DOHH2 (cell line): Measurements from ENCODE around the gene AGPAT1.
A peak's percentile ranks its signal among the peaks of the same experiment; 100 is the strongest.

Experiments
- H3F3A ChIP-seq: fragments of 200-600 bp; sonication (generic), shearing (Covaris generic); 2 replicates; pipeline ENCODE4 v1.6.0; 2016; ENCODE audit warnings: antibody characterized with exemption, mild to moderate bottlenecking; ENCODE audit not compliant: control insufficient read depth, insufficient read depth
- H3K27ac ChIP-seq: fragments of 200-600 bp; sonication (generic); 2 replicates; pipeline ENCODE4 v1.5.1; 2014; ENCODE audit warnings: low read depth, mild to moderate bottlenecking, low read length, moderate library complexity
- H3K27me3 ChIP-seq: fragments of 200-600 bp; sonication (generic); 2 replicates; pipeline ENCODE4 v1.6.1; 2014; ENCODE audit warnings: mild to moderate bottlenecking, low read length, mixed read lengths; ENCODE audit not compliant: control insufficient read depth
- H3K36me3 ChIP-seq: fragments of 200-600 bp; sonication (generic); 2 replicates; pipeline ENCODE4 v1.6.1; 2014; ENCODE audit warnings: mild to moderate bottlenecking, low read length, moderate library complexity, mixed read lengths; ENCODE audit not compliant: control insufficient read depth
- H3K4me1 ChIP-seq: fragments of 200-600 bp; sonication (generic); 2 replicates; pipeline ENCODE4 v1.6.1; 2014; ENCODE audit warnings: mild to moderate bottlenecking, low read length, mixed read lengths; ENCODE audit not compliant: control insufficient read depth
- H3K4me2 ChIP-seq: fragments of 200-600 bp; sonication (generic); 2 replicates; pipeline ENCODE4 v1.6.0; 2014; ENCODE audit warnings: mild to moderate bottlenecking, low read length, moderate library complexity
- H3K4me3 ChIP-seq: fragments of 200-600 bp; sonication (generic); 2 replicates; pipeline ENCODE4 v1.5.1; 2014; ENCODE audit warnings: mild to moderate bottlenecking, low read length, mixed read lengths
- H3K79me2 ChIP-seq: fragments of 200-600 bp; sonication (generic); 2 replicates; pipeline ENCODE4 v1.6.1; 2014; ENCODE audit warnings: mild to moderate bottlenecking, low read length, mixed read lengths; ENCODE audit not compliant: control insufficient read depth
- H3K9me2 ChIP-seq: fragments of 200-600 bp; sonication (generic); replicated peaks from 2 replicates; pipeline ENCODE4 v1.6.1; 2014; ENCODE audit warnings: mild to moderate bottlenecking, low read length, mixed read lengths; ENCODE audit not compliant: control insufficient read depth
- H3K9me3 ChIP-seq: fragments of 200-600 bp; sonication (generic); 2 replicates; pipeline ENCODE4 v1.6.1; 2014; ENCODE audit warnings: antibody characterized with exemption, low read length, mixed read lengths; ENCODE audit not compliant: control insufficient read depth, insufficient read depth
- H4K20me1 ChIP-seq: fragments of 200-600 bp; sonication (generic); 2 replicates; pipeline ENCODE4 v1.6.0; 2014; ENCODE audit warnings: low read depth, mild to moderate bottlenecking, antibody characterized with exemption, low read length, moderate library complexity; ENCODE audit not compliant: control insufficient read depth, insufficient read depth
- EZH2phosphoT487 ChIP-seq: fragments of 200-600 bp; sonication (generic); IDR thresholded peaks from 2 replicates; pipeline ENCODE4 v1.6.1; 2017; ENCODE audit warnings: borderline replicate concordance, mild to moderate bottlenecking, antibody characterized with exemption, low read length, moderate library complexity, mixed read lengths
- TF ChIP-seq, protein P1 (sequence below): fragments of 200-600 bp; sonication (generic); IDR thresholded peaks from one replicate; pipeline ENCODE4 v1.5.1; 2014; ENCODE audit warnings: antibody characterized with exemption, mild to moderate bottlenecking, low read depth, low read length; ENCODE audit not compliant: poor library complexity, severe bottlenecking

Gene AGPAT1

DNA sequence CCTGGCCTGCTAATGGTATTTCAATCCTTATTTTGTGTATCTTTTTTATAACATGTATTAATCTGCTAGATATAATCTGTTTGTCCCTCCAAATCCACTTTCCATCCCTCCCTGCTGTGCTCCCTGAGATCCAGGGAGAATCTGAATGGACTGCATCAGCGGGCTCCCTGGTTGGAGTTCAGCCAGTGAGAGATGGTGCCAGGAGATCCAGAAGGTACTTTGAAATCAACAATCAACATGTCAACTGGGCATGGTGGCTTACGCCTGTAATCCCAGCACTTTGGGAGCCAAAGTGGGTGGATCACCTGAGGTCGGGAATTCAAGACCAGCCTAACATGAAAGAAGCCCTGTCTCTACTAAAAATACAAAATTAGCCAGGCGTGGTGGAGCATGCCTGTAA lies 52.2 kb downstream of the AGPAT1 start:
- Histone ChIP-seq H3K27ac (no peak overlapping the region), H3K27me3 (no peaks in the 10 kb centered on the region), H3K79me2 (peaks cover 30% of the 10 kb centered on the region), H3K4me2 (no peak overlapping the region), H4K20me1 (0 out of 2 replicates have a peak, but pooled peaks cover 6% of the 10 kb centered on the region), H3K4me3 (no peak overlapping the region), H3K36me3 (peaks cover 68% of the 10 kb centered on the region), H3K9me2 (no peaks in the 10 kb centered on the region), H3K9me3 (no peaks in the 10 kb centered on the region), H3K4me1 (peaks cover 21% of the 10 kb centered on the region), H3F3A (peaks cover 4% of the 10 kb centered on the region; the same call in 1 of the 2 replicates)
- TF ChIP-seq, protein P1, sequence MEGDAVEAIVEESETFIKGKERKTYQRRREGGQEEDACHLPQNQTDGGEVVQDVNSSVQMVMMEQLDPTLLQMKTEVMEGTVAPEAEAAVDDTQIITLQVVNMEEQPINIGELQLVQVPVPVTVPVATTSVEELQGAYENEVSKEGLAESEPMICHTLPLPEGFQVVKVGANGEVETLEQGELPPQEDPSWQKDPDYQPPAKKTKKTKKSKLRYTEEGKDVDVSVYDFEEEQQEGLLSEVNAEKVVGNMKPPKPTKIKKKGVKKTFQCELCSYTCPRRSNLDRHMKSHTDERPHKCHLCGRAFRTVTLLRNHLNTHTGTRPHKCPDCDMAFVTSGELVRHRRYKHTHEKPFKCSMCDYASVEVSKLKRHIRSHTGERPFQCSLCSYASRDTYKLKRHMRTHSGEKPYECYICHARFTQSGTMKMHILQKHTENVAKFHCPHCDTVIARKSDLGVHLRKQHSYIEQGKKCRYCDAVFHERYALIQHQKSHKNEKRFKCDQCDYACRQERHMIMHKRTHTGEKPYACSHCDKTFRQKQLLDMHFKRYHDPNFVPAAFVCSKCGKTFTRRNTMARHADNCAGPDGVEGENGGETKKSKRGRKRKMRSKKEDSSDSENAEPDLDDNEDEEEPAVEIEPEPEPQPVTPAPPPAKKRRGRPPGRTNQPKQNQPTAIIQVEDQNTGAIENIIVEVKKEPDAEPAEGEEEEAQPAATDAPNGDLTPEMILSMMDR: no peak
- TF ChIP-seq EZH2phosphoT487: no peak

DNA sequence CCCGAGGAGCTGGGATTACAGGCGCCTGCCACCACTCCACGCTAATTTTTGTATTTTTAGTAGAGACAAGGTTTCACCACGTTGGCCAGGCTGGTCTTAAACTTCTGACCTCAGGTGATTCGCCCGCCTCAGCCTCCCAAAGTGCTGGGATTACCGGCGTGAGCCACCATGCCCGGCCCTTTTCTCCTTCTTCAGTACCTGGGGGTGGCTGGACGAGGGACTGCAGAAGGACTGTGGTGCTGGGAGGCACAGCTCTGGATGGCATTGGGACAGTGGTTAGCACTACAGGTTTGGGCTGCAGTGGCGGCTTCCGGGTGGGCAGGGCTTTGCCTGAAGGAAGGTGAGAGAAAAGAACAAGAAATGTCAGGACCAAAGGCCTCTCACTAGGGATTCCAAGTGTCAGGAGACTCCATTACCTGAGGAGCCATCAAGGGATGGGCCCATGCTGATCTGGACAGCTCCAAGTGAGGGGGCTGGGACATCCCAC lies 55.3 kb downstream of the AGPAT1 start:
- Histone ChIP-seq H3K79me2 (peaks cover 3% of the 10 kb centered on the region), H3K4me2 (no peak overlapping the region)

DNA sequence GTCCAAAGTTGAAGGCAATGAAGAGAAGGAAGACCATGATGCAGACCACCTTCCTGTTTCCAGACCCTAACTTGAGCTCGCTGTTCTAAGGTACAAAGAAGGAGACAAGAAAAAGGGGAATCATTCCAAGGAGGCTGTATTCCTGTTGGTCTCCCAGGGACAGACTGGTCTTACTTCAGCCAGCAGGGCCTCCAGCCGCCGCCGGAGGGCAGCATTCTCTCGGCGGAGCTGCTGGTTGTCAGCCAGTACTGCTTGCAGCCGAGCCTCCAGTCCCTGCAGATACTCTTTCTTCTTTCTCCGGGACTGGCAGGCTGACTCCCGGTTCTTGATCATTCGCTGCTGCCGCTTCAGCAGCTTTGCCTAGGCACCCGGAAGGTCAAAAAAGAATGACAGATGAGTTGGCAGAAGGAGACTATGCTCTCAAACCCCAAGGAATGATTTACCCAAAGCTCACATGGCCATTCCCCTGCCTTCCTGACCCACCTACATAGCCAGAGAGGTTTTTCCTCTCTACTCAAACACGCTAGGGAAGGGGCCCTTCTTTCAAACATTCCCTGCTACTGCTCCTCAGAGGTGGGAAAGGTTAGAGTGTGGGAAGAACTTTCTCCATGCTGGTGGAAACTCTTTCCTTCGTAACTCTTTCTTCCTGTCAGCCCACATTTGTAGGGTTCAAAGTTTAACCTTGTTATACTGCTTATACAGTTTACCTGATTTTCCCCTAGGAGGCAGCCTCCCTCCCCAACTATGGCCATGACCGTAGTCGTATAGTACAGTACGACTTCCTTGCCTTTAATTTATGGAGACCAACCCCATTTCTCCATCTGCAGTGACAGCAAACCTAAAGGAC lies 56.9 kb downstream of the AGPAT1 start:
- no peaks in the 10 kb centered on the region for H3K9me3 ChIP-seq
- TF ChIP-seq EZH2phosphoT487: no peak
- TF ChIP-seq, protein P1: peak; percentile 85
- H3K4me3 ChIP-seq: no peak overlapping the region
- 0 out of 2 replicates have a peak, but pooled peaks cover 3% of the 10 kb centered on the region for H4K20me1 ChIP-seq
- H3K4me2 ChIP-seq: 0 out of 2 replicates have a peak overlapping the region, but pooled peaks have one; percentile 2
- H3F3A ChIP-seq: peaks cover 4% of the 10 kb centered on the region; the same call in 1 of the 2 replicates
- H3K9me2 ChIP-seq: no peaks in the 10 kb centered on the region
- peaks cover 3% of the 10 kb centered on the region; the same call in 1 of the 2 replicates for H3K79me2 ChIP-seq
- peaks cover 7% of the 10 kb centered on the region for H3K4me1 ChIP-seq
- H3K27ac ChIP-seq: 0 out of 2 replicates have a peak overlapping the region, but pooled peaks have one; percentile 2
- H3K27me3 ChIP-seq: no peaks in the 10 kb centered on the region
- peaks cover 66% of the 10 kb centered on the region for H3K36me3 ChIP-seq

More for the DNA sequence above, 55.3 kb downstream of the AGPAT1 start:
- H3F3A ChIP-seq: peaks cover 4% of the 10 kb centered on the region; the same call in 1 of the 2 replicates
- peaks cover 7% of the 10 kb centered on the region for H3K4me1 ChIP-seq
- no peaks in the 10 kb centered on the region for H3K9me3 ChIP-seq
- no peaks in the 10 kb centered on the region for H3K9me2 ChIP-seq
- no peak overlapping the region for H3K27ac ChIP-seq
- H4K20me1 ChIP-seq: 0 out of 2 replicates have a peak, but pooled peaks cover 3% of the 10 kb centered on the region
- TF ChIP-seq EZH2phosphoT487: no peak
- TF ChIP-seq, protein P1: no peak
- peaks cover 75% of the 10 kb centered on the region for H3K36me3 ChIP-seq
- H3K4me3 ChIP-seq: no peak overlapping the region
- no peaks in the 10 kb centered on the region for H3K27me3 ChIP-seq
